ENCODE measurements around the gene NANOS3.

The NANOS3 gene

GRCh38 chr19:13923194-13923987, 46.5 kb downstream of the NANOS3 start:
- DNase-seq = no peak

GRCh38 chr19:13926010-13926409, 49.1 kb downstream of the NANOS3 start:
- DNase-seq = no peak

- no peak for DNase-seq
Observed at GRCh38 chr19:13926715-13927114, 49.8 kb downstream of the NANOS3 start.

- no peak for DNase-seq
Observed at GRCh38 chr19:13929340-13929739, 52.4 kb downstream of the NANOS3 start.

- DNase-seq = no peak
Observed at GRCh38 chr19:13929956-13930355, 53.0 kb downstream of the NANOS3 start.

Data from Kasumi-1 (cell line).